SH-SY5Y (cell line): ENCODE data around the gene SHOC2.

Source experiments
- GATA2 ChIP-seq: IDR thresholded peaks from 2 replicates; pipeline ENCODE4 v1.6.1; 2011; ENCODE audit warnings: mild to moderate bottlenecking, low read depth, low read length
- GATA3 ChIP-seq: IDR thresholded peaks from 2 replicates; pipeline ENCODE4 v1.6.1; 2011; ENCODE audit warnings: low read depth, mild to moderate bottlenecking, low read length, moderate library complexity

Gene SHOC2

GRCh38 chr10:110919349-110919931 lies at the start of gene SHOC2:
Gene SHOC2, plus strand, starts transcription at chr10:110919604. Its CDS starts 44,755 bp downstream, at chr10:110964359.
- no peak for TF ChIP-seq GATA2
- TF ChIP-seq GATA3, result no peak

- TF ChIP-seq GATA3 (no peak), GATA2 (no peak)
Measured at GRCh38 chr10:110870823-110871297, 48.5 kb upstream of the SHOC2 start.

GRCh38 chr10:110871298-110872084 lies 47.9 kb upstream of the SHOC2 start, which contains the start of gene PDCD4:
Gene PDCD4, plus strand, starts transcription at chr10:110871928. Its CDS starts 4,100 bp downstream, at chr10:110876028.
- TF ChIP-seq GATA3, result no peak
- TF ChIP-seq GATA2, result no peak

- TF ChIP-seq GATA3, result no peak
- no peak; the same call in 1 of the 2 replicates for TF ChIP-seq GATA2
Measured at GRCh38 chr10:110872145-110872983, 47.0 kb upstream of the SHOC2 start.

GRCh38 chr10:110872984-110873923 lies 46.1 kb upstream of the SHOC2 start:
- TF ChIP-seq GATA3, result no peak
- no peak for TF ChIP-seq GATA2

GRCh38 chr10:110873951-110874350 lies 45.5 kb upstream of the SHOC2 start:
- no peak for TF ChIP-seq GATA3
- TF ChIP-seq GATA2, result no peak

GRCh38 chr10:110876000-110876399 lies 43.4 kb upstream of the SHOC2 start:
- TF ChIP-seq GATA2 (no peak), GATA3 (no peak)

- TF ChIP-seq GATA3, result no peak
- no peak for TF ChIP-seq GATA2
Measured at GRCh38 chr10:110876788-110877187, 42.6 kb upstream of the SHOC2 start.

- no peak for TF ChIP-seq GATA3
- TF ChIP-seq GATA2, result no peak
Measured at GRCh38 chr10:110880012-110880411, 39.4 kb upstream of the SHOC2 start.

GRCh38 chr10:110881247-110881646 lies 38.2 kb upstream of the SHOC2 start:
- TF ChIP-seq GATA3, result no peak
- TF ChIP-seq GATA2, result no peak

GRCh38 chr10:110881905-110882304 lies 37.5 kb upstream of the SHOC2 start:
- TF ChIP-seq GATA3 (no peak), GATA2 (no peak)

- TF ChIP-seq GATA2, result no peak
- no peak for TF ChIP-seq GATA3
Measured at GRCh38 chr10:110883924-110884323, 35.5 kb upstream of the SHOC2 start.

- TF ChIP-seq GATA3 (no peak), GATA2 (no peak)
Measured at GRCh38 chr10:110885932-110886674, 33.3 kb upstream of the SHOC2 start.
